ENCODE results near the gene LRMDA. TPM values are rescaled to one million over a fixed set of nuclear protein-coding genes. Genes with fewer than 3 reads are reported as not detected.

Gene LRMDA
- total RNA-seq, 6 experiments from 2014 or later = 0.32 TPM; not detected in 5

- peaks cover 13% of the 10 kb centered on the region for H3K27me3 Mint-ChIP-seq (ENCODE audit: insufficient read depth)
- no peaks in the 10 kb centered on the region for H3K9me3 Mint-ChIP-seq
- H3K4me1 Mint-ChIP-seq (ENCODE audit: low read depth) = no peaks in the 10 kb centered on the region; the same call in 1 of the 2 replicates
- H3K36me3 Mint-ChIP-seq (ENCODE audit: low read depth) = no peaks in the 10 kb centered on the region
- no peak for DNase-seq
- no peak overlapping the region for H3K4me3 Mint-ChIP-seq
- no peak for TF ChIP-seq CTCF (IDR thresholded peaks at IDR 0.05)
- H3K27ac Mint-ChIP-seq = no peak overlapping the region
Measured at GRCh38 chr10:75999001-75999400, 567.6 kb downstream of the LRMDA start.

- no peak overlapping the region for H3K4me3 Mint-ChIP-seq
- no peaks in the 10 kb centered on the region for H3K4me1 Mint-ChIP-seq (ENCODE audit: low read depth)
- no peaks in the 10 kb centered on the region for H3K36me3 Mint-ChIP-seq (ENCODE audit: low read depth)
- TF ChIP-seq CTCF (IDR thresholded peaks at IDR 0.05) = no peak
- no peaks in the 10 kb centered on the region for H3K9me3 Mint-ChIP-seq
- no peak for DNase-seq
- H3K27me3 Mint-ChIP-seq (ENCODE audit: insufficient read depth) = peaks cover 13% of the 10 kb centered on the region
- H3K27ac Mint-ChIP-seq = no peak overlapping the region
Measured at GRCh38 chr10:75999515-76000209, 568.2 kb downstream of the LRMDA start.

GRCh38 chr10:76000550-76000949 lies 569.1 kb downstream of the LRMDA start:
- H3K27ac Mint-ChIP-seq = no peak overlapping the region
- peaks cover 19% of the 10 kb centered on the region for H3K27me3 Mint-ChIP-seq (ENCODE audit: insufficient read depth)
- no peak overlapping the region for H3K4me3 Mint-ChIP-seq
- no peaks in the 10 kb centered on the region for H3K36me3 Mint-ChIP-seq (ENCODE audit: low read depth)
- H3K9me3 Mint-ChIP-seq = no peaks in the 10 kb centered on the region
- no peak for TF ChIP-seq CTCF (IDR thresholded peaks at IDR 0.05)
- no peak for DNase-seq
- no peaks in the 10 kb centered on the region for H3K4me1 Mint-ChIP-seq (ENCODE audit: low read depth)

GRCh38 chr10:76001019-76001418 lies 569.6 kb downstream of the LRMDA start:
- Mint-ChIP-seq H3K27me3 (ENCODE audit: insufficient read depth) (peaks cover 21% of the 10 kb centered on the region), H3K4me1 (ENCODE audit: low read depth) (no peaks in the 10 kb centered on the region), H3K4me3 (no peak overlapping the region), H3K27ac (no peak overlapping the region), H3K36me3 (ENCODE audit: low read depth) (no peaks in the 10 kb centered on the region), H3K9me3 (no peaks in the 10 kb centered on the region)
- TF ChIP-seq CTCF (IDR thresholded peaks at IDR 0.05) = no peak
- no peak for DNase-seq

- H3K4me1 Mint-ChIP-seq (ENCODE audit: low read depth) = no peaks in the 10 kb centered on the region
- no peaks in the 10 kb centered on the region for H3K9me3 Mint-ChIP-seq
- no peak for TF ChIP-seq CTCF (IDR thresholded peaks at IDR 0.05)
- no peak overlapping the region for H3K4me3 Mint-ChIP-seq
- H3K27me3 Mint-ChIP-seq (ENCODE audit: insufficient read depth) = peaks cover 24% of the 10 kb centered on the region
- DNase-seq = no peak
- H3K36me3 Mint-ChIP-seq (ENCODE audit: low read depth) = no peaks in the 10 kb centered on the region
- H3K27ac Mint-ChIP-seq = no peak overlapping the region
Measured at GRCh38 chr10:76001461-76001860, 570.0 kb downstream of the LRMDA start.
